HK-2 (cell line): ENCODE data around the gene PADI3.

Experiments
- DNase-seq: peaks from one replicate; pipeline ENCODE4 v3.0.0-alpha.2; 2018; ENCODE audit not compliant: unreplicated experiment

The PADI3 gene

DNA sequence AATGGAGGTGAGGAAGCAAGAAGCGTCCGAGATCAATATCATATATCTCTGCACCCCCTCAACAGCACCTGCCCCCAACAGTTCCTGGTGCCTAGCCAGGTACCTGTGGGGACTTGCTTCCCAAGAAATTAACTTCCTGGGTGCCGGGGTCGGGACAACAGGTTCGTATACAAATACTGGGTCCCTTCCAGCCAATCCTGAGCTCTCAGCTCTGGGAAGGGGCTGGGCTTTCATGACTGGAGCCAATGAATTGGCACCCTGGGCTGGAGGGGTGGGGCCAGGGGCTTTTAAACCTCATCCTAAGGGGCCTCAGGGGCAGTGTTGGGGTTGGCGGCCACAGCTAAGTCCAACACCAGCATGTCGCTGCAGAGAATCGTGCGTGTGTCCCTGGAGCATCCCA, at the start of gene PADI3:
TSS of gene PADI3 (plus strand) at position 318 of the 400 bp plus-strand sequence. CDS start at position 358, 40 bp downstream.
- no peak for DNase-seq

GRCh38 chr1:17199267-17200044, 49.4 kb upstream of the PADI3 start:
- DNase-seq = peak; percentile 19

GRCh38 chr1:17200246-17200645, 48.7 kb upstream of the PADI3 start:
- no peak for DNase-seq

GRCh38 chr1:17200756-17201155, 48.1 kb upstream of the PADI3 start:
- peak; percentile 52 for DNase-seq

GRCh38 chr1:17201201-17202021, 47.5 kb upstream of the PADI3 start:
- DNase-seq = peak; percentile 81

DNA sequence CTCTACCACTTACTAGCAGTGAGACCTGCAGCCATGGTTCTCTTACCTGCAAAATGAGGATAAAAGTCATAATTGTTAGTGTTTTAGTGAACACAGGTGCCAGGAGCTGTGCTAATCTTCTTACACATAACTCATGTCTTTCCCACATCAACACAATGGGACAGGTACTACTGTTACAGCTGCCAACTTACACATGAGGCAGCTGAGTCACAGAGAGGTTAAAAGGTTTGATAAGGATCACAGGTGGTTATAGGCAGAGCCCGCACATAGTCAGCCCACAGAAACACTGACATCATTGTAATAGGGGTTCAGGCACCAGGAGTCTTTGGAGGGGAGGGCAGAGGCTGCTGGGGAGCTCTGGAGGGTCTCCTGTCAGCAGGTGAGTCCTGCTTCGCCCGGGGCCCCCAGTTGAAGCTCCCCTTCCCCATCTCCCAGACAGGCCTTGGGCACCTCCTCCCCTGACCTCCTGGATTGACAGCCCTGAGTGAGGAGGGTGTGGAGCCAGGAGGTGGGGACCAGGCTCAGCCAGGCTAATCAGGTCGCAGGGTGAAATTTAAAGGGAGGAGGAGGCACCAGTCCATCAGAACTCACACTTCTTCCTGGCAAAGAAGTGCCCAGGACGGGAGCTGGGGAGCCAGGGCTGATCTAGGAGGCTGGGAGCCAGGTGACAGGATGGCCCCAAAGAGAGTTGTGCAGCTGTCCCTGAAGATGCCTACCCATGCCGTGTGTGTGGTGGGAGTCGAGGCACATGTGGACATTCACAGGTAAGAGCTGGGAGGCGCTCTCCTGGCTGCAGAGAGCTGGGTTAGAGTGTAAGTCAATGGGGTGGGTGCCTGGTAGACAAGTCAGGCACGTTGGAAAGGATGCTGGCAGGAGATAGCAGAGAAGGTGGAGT, 44.1 kb upstream of the PADI3 start, which contains the start of gene PADI1:
TSS of gene PADI1 (plus strand) at position 583 of the 895 bp plus-strand sequence. CDS start at position 673, 90 bp downstream.
- no peak for DNase-seq

DNA sequence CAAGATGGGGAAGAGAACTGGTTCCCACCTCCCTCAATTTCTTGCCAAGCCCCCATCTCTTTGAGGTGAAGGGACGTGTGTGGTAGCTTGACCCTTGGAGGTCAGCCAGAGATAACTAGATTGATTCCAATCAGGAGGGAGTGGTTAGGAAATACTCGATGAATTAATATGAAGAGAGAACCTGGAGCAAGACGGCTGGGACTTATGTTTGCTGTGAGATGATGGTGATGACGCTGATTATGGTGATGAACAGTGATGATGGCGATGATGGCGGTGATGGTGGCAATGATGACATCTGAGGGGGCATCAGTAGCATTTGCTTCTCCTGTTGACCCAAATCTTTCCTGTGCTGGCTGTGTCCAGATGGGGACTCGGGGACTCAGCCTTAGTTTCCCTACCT, 43.2 kb upstream of the PADI3 start:
- no peak for DNase-seq

DNA sequence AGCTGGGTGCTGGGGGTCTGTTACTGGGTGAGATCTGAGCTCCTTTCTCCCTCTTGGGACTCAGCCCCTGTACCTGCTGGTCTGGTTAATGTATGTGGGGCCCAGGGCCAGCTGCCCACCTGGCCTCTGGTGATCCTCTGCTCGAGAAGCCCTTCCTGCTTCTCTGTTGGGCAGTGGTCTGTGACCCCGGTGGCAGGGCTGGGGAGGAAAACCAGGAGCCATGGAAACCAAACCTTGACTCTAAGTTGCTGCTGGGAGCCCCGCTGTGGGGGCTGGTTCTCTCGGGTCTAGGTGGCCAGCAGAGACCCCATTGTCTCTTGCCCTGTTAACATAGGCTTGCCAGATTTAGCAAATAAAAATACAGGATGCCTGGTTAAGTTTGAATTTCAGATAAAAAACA, 42.7 kb upstream of the PADI3 start:
- no peak for DNase-seq

DNA sequence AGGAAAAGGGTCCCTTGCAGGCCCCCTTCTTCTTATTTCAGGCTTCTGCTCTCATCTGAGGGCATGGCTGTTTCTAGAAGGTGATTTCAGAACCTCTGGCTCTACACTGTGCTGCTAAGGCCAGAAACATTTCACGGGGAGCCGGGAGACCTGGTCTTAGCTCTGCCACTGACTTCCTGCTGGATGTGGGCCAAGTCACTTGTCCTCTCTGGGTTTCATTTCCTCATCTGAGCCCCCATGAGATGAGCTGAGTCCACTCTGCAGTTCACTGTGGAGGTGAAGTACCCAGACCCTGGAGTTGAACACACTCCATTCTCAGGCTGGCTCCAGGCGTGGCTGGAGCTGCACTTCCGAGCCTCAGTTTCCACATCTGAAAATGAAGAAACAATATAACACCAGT, 41.9 kb upstream of the PADI3 start:
- DNase-seq = no peak

DNA sequence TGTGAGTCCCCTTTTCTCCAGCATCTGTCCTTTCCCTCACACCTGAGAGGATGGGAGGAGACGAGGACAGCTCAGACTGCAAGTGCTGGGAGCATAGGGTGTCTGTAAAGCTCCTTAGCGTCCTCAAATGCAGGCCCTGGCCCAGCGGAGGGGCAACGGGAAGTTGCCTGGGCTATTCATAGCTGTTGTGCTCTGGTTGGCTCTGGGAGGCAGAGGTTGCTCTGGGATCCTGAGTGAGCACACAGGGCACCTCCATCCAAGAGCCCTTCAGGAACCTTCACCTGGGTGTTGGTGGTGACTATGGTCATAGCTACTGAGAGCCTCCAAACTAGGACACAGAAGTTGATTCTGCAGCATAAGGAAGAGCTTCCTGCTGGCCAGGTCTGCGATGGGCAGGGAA, 41.4 kb upstream of the PADI3 start:
- DNase-seq = no peak

- peak; percentile 73 for DNase-seq
These were observed 40.9 kb upstream of the PADI3 start for GRCh38 chr1:17207966-17208418.

- DNase-seq = no peak
These were observed 40.4 kb upstream of the PADI3 start for GRCh38 chr1:17208546-17208945.

GRCh38 chr1:17209430-17209829, 39.5 kb upstream of the PADI3 start:
- no peak for DNase-seq

DNA sequence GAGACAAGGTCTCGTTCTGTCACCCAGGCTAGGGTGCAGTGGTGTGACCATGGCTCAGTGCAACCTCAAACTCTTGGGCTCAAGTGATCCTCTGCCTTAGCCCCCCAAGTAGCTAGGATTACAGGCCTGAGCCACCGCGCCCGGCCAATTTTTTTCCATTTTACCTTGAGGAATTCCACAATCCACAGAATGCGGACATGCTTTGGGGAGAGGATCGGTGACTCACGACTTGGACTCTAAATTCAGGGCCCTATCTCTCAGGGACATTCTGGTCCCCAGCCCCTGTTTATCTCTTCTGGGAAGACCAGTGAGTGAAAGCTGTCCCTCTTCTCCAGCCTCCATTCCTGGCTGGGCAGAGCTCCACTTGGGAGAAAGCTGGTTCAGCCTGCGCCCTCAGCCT, 38.7 kb upstream of the PADI3 start:
- DNase-seq = no peak

- no peak for DNase-seq
These were observed 37.5 kb upstream of the PADI3 start for GRCh38 chr1:17211377-17211776.

GRCh38 chr1:17212009-17212408, 36.9 kb upstream of the PADI3 start:
- DNase-seq = no peak

- DNase-seq = peak; percentile 89
These were observed 36.3 kb upstream of the PADI3 start for GRCh38 chr1:17212487-17213121.

- no peak for DNase-seq
These were observed 35.6 kb upstream of the PADI3 start for GRCh38 chr1:17213148-17213781.

DNA sequence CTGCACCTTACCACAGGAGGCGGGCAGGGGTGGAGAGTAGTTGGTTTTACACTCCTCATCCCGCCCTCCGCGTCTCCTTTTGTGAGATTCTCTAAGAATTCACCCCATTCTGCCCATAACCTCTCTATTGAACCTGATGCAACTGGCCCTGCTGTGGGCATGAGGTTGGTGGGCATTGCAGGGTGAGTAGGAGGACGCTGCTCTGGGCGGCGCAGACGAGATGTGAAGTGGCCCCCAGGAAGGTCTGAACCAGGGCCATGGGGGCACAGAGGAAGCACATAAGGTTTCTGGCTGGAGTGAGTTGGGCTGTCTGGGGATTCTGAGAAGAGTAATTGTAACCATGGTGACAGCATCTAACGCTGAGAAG, 35.1 kb upstream of the PADI3 start:
- DNase-seq = no peak

GRCh38 chr1:17214876-17215544, 33.9 kb upstream of the PADI3 start:
- no peak for DNase-seq
